ENCODE results near the gene KCTD12.
"Not testable (repeated sequence)": the region's sequence is repeated elsewhere in the genome, so short reads cannot be mapped to it uniquely, and the experiment has no call there.

GRCh38 chr13:76917755-76918481, 31.7 kb upstream of the KCTD12 start:
- not testable (repeated sequence) for TF ChIP-seq CTCF (IDR thresholded peaks at IDR 0.05; ENCODE audit: insufficient read depth, low read length); REST (IDR thresholded peaks at IDR 0.05; ENCODE audit: insufficient replicate concordance, low read depth); POLR2AphosphoS5 (IDR thresholded peaks at IDR 0.05; ENCODE audit: low read depth); GABPA (IDR thresholded peaks at IDR 0.05; ENCODE audit: low read depth); SPI1 (IDR thresholded peaks at IDR 0.05; ENCODE audit: borderline replicate concordance, low read depth)

Measured in HL-60 (cell line).